Inflammatory macrophage (primary cell): Measurements from ENCODE around the gene ABL1.

Experiments used
- DNase-seq, 2 donors: peaks; one replicate each; pipeline ENCODE4 v3.0.0-alpha.2; 2020 to 2022

ABL1 gene

GRCh38 chr9:130872912-130873503, 38.0 kb downstream of the ABL1 start:
- no peak for DNase-seq

GRCh38 chr9:130873966-130874365, 38.9 kb downstream of the ABL1 start:
- no peak for DNase-seq

- no peak for DNase-seq
Measured at GRCh38 chr9:130874783-130875182, 39.7 kb downstream of the ABL1 start.

GRCh38 chr9:130877300-130877699, 42.2 kb downstream of the ABL1 start:
- DNase-seq = no peak

GRCh38 chr9:130878295-130878694, 43.2 kb downstream of the ABL1 start:
- no peak for DNase-seq

- DNase-seq = no peak
Measured at GRCh38 chr9:130879863-130880411, 44.9 kb downstream of the ABL1 start.

- DNase-seq = no peak
Measured at GRCh38 chr9:130880599-130881220, 45.7 kb downstream of the ABL1 start.

- no peak for DNase-seq
Measured at GRCh38 chr9:130881516-130881915, 46.5 kb downstream of the ABL1 start.

GRCh38 chr9:130882696-130883225, 47.7 kb downstream of the ABL1 start:
- DNase-seq = no peak

- no peak for DNase-seq
Measured at GRCh38 chr9:130883479-130883878, 48.4 kb downstream of the ABL1 start.

- DNase-seq = no peak
Measured at GRCh38 chr9:130884111-130884531, 49.1 kb downstream of the ABL1 start.

- DNase-seq = no peak
Measured at GRCh38 chr9:130884542-130885483, 49.8 kb downstream of the ABL1 start.

GRCh38 chr9:130885484-130886375, 50.7 kb downstream of the ABL1 start:
- no peak for DNase-seq

- no peak for DNase-seq
Measured at GRCh38 chr9:130886981-130887380, 51.9 kb downstream of the ABL1 start.

GRCh38 chr9:130887494-130888144, 52.6 kb downstream of the ABL1 start:
- DNase-seq = no peak

GRCh38 chr9:130888146-130888885, 53.3 kb downstream of the ABL1 start:
- DNase-seq = no peak

- no peak for DNase-seq
Measured at GRCh38 chr9:130890124-130890523, 55.1 kb downstream of the ABL1 start.

GRCh38 chr9:130890870-130891687, 56.0 kb downstream of the ABL1 start:
- DNase-seq = no peak

GRCh38 chr9:130891688-130892476, 56.8 kb downstream of the ABL1 start:
- no peak for DNase-seq
